ENCODE results near the gene AP2A2. TPM values are rescaled to one million over a fixed set of nuclear protein-coding genes. Genes with fewer than 3 reads are reported as not detected.

The AP2A2 gene
- total RNA-seq (2021): 39.4 and 44.0 TPM in 2 replicates
- Bru-seq, nascent RNA: percentile 57 among the genes with signal in this experiment
- percentile 59 among the genes with signal in this experiment for BruChase-seq, experiment 1, labeled RNA remaining after a 2-hour chase
- percentile 65 among the genes with signal in this experiment for BruChase-seq, experiment 2, labeled RNA remaining after a 6-hour chase
- long read RNA-seq, full-length matches to known transcripts: 10 of 16 reads
- long read RNA-seq, partial matches to known transcripts: 3 of 16 reads
- long read RNA-seq, other reads (novel, unspliced or antisense): 3 of 16 reads

GRCh38 chr11:925496-926301 is at the start of gene AP2A2:
Gene AP2A2 (plus strand): TSS chr11:925870. CDS start chr11:926022, 152 bp downstream.
- intact Hi-C loops (cut with micrococcal nuclease; ENCODE audit: unreplicated experiment): loop anchor here (5.0 kb wide), 1 partner anchor 127 kb away; no protein-coding TSS in a partner anchor
- TF ChIP-seq CTCF (conservative IDR thresholded peaks at IDR 0.05) (peak; percentile 64), EZH2 (IDR thresholded peaks at IDR 0.05; ENCODE audit: low read depth) (no peak)
- H3K9me2 ChIP-seq (ENCODE audit: insufficient read depth): no peaks in the 10 kb centered on the region
- H3K9me3 ChIP-seq (ENCODE audit: insufficient read depth, low read depth): no peaks in the 10 kb centered on the region
- CTCF ChIA-PET: interaction anchor here (0.6 to 0.7 kb wide), 2 partner anchors 116 to 147 kb away, joined by 4 read pairs; no protein-coding TSS in a partner anchor
- peaks cover 16% of the 10 kb centered on the region; the same call in 1 of the 2 replicates for H3K79me2 ChIP-seq (ENCODE audit: low read depth)
- H3K27me3 ChIP-seq (ENCODE audit: insufficient read depth, low read depth): no peaks in the 10 kb centered on the region
- no peaks in the 10 kb centered on the region for H3K36me3 ChIP-seq (ENCODE audit: low read depth)
- DNase-seq: peak in 1 of 2 experiments; percentile 82
- H2AFZ ChIP-seq: 0 out of 2 replicates have a peak within 1 kb of the TSS, but pooled peaks have one; percentile 39
- H3K4me3 ChIP-seq: peak within 1 kb of the TSS; percentile 62
- H3K4me1 ChIP-seq (replicated peaks; ENCODE audit: insufficient read depth): no peaks in the 10 kb centered on the region
- no TSS peak for BruUV-seq (replicated peaks)
- peak within 1 kb of the TSS; percentile 84 for H3K4me2 ChIP-seq
- no peak within 1 kb of the TSS for H3K27ac ChIP-seq
- peaks cover 3% of the 10 kb centered on the region; the same call in 1 of the 2 replicates for H4K20me1 ChIP-seq (ENCODE audit: insufficient read depth)
- POLR2A ChIA-PET (ENCODE audit: unreplicated experiment): no interaction called here
- H3F3A ChIP-seq (ENCODE audit: insufficient read depth, low read depth): 0 out of 2 replicates have a peak, but pooled peaks cover 6% of the 10 kb centered on the region

- no peaks in the 10 kb centered on the region for H3K36me3 ChIP-seq (ENCODE audit: low read depth)
- intact Hi-C loops (cut with micrococcal nuclease; ENCODE audit: unreplicated experiment): no loop called here
- H3K4me3 ChIP-seq: no peak overlapping the region
- H3K9me3 ChIP-seq (ENCODE audit: insufficient read depth, low read depth): no peaks in the 10 kb centered on the region
- H3K27me3 ChIP-seq (ENCODE audit: insufficient read depth, low read depth): no peaks in the 10 kb centered on the region
- no TSS peak for BruUV-seq (replicated peaks)
- H4K20me1 ChIP-seq (ENCODE audit: insufficient read depth): peaks cover 2% of the 10 kb centered on the region
- POLR2A ChIA-PET (ENCODE audit: unreplicated experiment): no interaction called here
- no peaks in the 10 kb centered on the region for H3K79me2 ChIP-seq (ENCODE audit: low read depth)
- no peak overlapping the region for H3K4me2 ChIP-seq
- no peak for DNase-seq
- CTCF ChIA-PET: no interaction called here
- no peaks in the 10 kb centered on the region for H3K4me1 ChIP-seq (replicated peaks; ENCODE audit: insufficient read depth)
- no peak overlapping the region for H3K27ac ChIP-seq
- TF ChIP-seq CTCF (conservative IDR thresholded peaks at IDR 0.05): no peak
- TF ChIP-seq EZH2 (IDR thresholded peaks at IDR 0.05; ENCODE audit: low read depth): no peak
- no peak overlapping the region for H2AFZ ChIP-seq
- peaks cover 6% of the 10 kb centered on the region; the same call in 1 of the 2 replicates for H3F3A ChIP-seq (ENCODE audit: insufficient read depth, low read depth)
- H3K9me2 ChIP-seq (ENCODE audit: insufficient read depth): no peaks in the 10 kb centered on the region
Measured at GRCh38 chr11:876545-876944, 49.1 kb upstream of the AP2A2 start.

DNA sequence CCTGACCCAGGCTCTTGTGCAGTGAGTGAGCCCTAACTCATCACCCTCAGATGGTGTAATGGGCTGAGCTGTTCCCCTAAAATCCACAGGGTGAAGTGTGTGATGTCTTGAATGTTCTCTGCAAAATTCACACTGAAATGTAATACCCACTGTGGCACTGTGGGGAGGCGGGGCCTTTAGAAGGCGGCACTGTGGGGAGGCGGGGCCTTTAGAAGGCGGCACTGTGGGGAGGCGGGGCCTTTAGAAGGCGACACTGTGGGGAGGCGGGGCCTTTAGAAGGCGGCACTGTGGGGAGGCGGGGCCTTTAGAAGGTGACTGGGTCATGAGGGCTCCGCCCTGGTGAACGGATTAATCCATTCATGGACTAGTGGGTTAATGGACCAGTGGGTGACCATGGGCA is 48.1 kb upstream of the AP2A2 start:
- H3K9me3 ChIP-seq (ENCODE audit: insufficient read depth, low read depth): no peaks in the 10 kb centered on the region
- H3K9me2 ChIP-seq (ENCODE audit: insufficient read depth): no peaks in the 10 kb centered on the region
- peaks cover 2% of the 10 kb centered on the region for H4K20me1 ChIP-seq (ENCODE audit: insufficient read depth)
- no peak overlapping the region for H3K4me3 ChIP-seq
- H3F3A ChIP-seq (ENCODE audit: insufficient read depth, low read depth): peaks cover 6% of the 10 kb centered on the region; the same call in 1 of the 2 replicates
- CTCF ChIA-PET: no interaction called here
- H3K4me2 ChIP-seq: no peak overlapping the region
- DNase-seq: no peak
- intact Hi-C loops (cut with micrococcal nuclease; ENCODE audit: unreplicated experiment): no loop called here
- TF ChIP-seq CTCF (conservative IDR thresholded peaks at IDR 0.05) (no peak), EZH2 (IDR thresholded peaks at IDR 0.05; ENCODE audit: low read depth) (no peak)
- no peaks in the 10 kb centered on the region for H3K36me3 ChIP-seq (ENCODE audit: low read depth)
- no peak overlapping the region for H2AFZ ChIP-seq
- H3K79me2 ChIP-seq (ENCODE audit: low read depth): no peaks in the 10 kb centered on the region
- POLR2A ChIA-PET (ENCODE audit: unreplicated experiment): no interaction called here
- no TSS peak for BruUV-seq (replicated peaks)
- no peaks in the 10 kb centered on the region for H3K27me3 ChIP-seq (ENCODE audit: insufficient read depth, low read depth)
- H3K4me1 ChIP-seq (replicated peaks; ENCODE audit: insufficient read depth): no peaks in the 10 kb centered on the region
- H3K27ac ChIP-seq: no peak overlapping the region

Measured in PC-9 (cell line).